LNCaP clone FGC (cell line): Measurements from ENCODE around the gene IL5RA.

Experiments
- DNase-seq: peaks from one replicate; pipeline ENCODE4 v3.0.0-alpha.2; 2011; ENCODE audit warnings: low read depth
- H3K4me3 ChIP-seq: 2 replicates; pipeline ENCODE4 v1.5.1; 2011; ENCODE audit warnings: mild to moderate bottlenecking, low read depth, low read length, control low read depth
- CTCF ChIP-seq: IDR thresholded peaks from 2 replicates; pipeline ENCODE4 v1.5.1; 2012; ENCODE audit warnings: mild to moderate bottlenecking; ENCODE audit not compliant: control insufficient read depth, insufficient read depth; ENCODE audit errors: extremely low read depth

The IL5RA gene

DNA sequence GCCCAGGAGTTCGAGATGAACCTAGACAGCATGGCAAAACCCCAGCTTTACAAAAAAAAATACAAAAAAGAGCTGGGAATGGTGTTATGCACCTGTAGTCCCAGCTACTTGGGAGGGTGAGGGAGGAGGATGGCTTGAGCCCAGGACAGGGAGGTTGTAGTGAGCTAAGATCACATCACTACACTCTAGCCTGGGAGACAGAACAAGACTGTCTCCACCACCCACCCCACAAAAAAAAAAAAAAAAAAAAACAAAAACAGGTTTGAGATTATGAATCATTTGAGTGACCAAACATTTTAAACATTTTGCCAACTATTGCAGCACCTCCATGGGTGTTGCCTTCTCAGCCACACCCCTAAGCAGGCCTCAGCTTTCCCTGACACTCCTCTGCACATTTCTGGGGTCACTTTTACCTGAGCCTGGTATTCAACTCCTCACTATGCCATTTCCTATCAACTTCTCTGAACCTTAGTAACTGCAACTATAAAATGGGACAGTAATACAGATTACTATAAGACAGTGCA is 41.8 kb downstream of the IL5RA start:
- DNase-seq = no peak
- no peak overlapping the region for H3K4me3 ChIP-seq
- no peak for TF ChIP-seq CTCF

DNA sequence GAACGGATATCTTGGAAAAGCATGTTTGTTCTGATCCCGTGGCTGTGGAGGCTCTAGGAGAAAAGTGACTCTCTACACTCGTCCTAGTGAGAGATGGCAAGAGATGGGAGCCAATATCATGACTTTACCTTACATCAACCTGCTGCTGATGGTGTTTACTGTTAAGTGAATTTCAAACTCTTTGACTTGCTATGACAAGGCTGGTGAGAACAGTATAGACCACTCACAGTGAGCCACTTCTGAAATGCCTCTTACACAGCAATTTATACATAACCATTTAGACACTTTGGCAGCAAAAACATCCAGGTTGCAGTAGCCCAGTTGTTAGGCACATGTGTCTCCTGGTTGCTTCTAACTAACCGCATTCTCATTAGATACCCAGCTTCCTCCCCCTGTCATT is 43.3 kb downstream of the IL5RA start:
- no peak overlapping the region for H3K4me3 ChIP-seq
- DNase-seq = no peak
- TF ChIP-seq CTCF = no peak

GRCh38 chr3:3066378-3066777 is 43.8 kb downstream of the IL5RA start:
- no peak for DNase-seq
- TF ChIP-seq CTCF = no peak
- H3K4me3 ChIP-seq = no peak overlapping the region

- H3K4me3 ChIP-seq = no peak overlapping the region
- no peak for TF ChIP-seq CTCF
- DNase-seq = peak; percentile 6
Measured at GRCh38 chr3:3065876-3066275, 44.3 kb downstream of the IL5RA start.

DNA sequence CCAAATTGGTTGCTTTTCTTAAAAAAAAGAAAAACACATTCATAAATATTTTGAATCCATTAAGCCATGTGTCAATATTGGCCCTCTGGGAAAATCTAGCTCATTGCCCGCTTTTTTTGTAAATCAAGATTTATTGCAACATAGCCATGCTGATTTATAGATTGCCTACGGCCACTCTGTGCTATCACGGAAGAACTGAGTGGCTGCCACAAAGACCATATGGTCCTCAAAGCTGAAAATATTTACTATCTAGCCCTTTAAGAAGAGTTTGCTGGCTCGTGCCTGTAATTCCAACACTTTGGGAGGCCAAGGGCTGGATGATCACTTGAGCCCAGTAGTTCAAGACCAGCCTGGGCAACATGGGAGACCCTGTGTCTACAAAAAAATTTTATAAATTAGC is 45.9 kb downstream of the IL5RA start:
- H3K4me3 ChIP-seq = no peak overlapping the region
- TF ChIP-seq CTCF = no peak
- DNase-seq = no peak

- DNase-seq = no peak
- TF ChIP-seq CTCF = no peak
Measured at GRCh38 chr3:3059645-3060044, 50.5 kb downstream of the IL5RA start.

DNA sequence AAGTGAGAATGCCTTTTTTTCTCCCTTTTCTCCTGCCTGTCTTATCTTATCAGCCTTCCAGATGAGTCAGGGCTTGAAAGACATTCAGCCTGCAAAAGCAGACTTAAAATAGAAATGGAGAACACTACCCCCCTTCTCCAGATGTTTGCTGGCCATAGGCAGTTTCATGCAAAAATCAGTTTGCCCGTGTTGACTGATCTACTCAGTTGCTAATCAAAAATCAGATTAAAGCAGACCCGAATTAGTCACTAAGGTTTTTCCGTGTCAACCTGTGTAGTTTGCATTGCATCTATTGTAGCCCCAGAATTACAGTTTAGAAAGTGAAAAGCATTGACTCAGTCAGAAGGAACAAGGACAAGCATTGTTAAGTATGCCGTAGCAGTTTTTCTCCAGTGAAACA is 56.2 kb downstream of the IL5RA start:
- no peak for DNase-seq
- H3K4me3 ChIP-seq = no peak overlapping the region
- no peak for TF ChIP-seq CTCF

More at GRCh38 chr3:3059645-3060044, 50.5 kb downstream of the IL5RA start:
- no peak overlapping the region for H3K4me3 ChIP-seq
